Stimulated activated CD8-positive, alpha-beta memory T cell treated with anti-CD3 and anti-CD28 coated beads, Interleukin-12 subunit alpha, Interleukin-12 subunit beta, amount 100 ng/mL, for 4 hours (primary cell): ENCODE results near the gene ARFGAP3.

Experiments
- DNase-seq: peaks from one replicate; pipeline ENCODE4 v3.0.0-alpha.2; 2020; ENCODE audit warnings: low read depth

ARFGAP3 gene

DNA sequence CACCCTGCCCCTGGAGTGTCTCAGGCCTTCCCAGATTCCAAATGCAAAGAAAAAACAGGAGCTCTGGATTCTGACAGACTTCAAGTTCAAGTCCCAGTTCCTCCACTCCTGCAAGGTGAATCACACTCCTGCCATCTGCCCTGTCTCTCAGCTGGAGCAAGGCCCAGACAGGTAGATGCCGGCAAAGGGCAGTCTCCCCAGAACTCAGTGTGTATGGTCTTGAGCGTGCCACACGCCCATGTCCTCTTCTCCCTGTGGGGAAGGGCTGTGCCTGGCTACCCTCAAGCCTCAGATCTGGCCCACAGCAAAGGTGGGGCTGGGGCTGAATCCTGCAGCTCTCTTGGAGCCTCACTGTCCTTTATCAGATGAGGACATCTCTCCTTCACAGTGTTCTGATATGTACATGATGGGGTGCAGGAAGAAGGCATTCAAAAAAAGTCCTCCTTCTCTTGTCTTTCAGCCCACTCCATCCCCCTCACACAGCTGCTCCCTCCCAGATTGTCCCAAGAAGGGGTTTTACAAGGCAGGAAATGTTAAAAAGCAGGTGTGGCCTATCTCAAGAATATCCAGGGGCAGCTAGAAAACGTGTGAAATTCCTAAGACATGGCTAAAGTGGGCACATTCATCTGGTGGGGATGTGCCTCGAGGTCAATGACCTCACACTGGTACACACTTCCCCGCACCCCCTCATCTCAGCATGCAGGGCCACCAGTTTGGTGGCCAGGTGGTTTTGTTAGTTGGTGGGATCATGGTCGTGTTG is 27.7 kb upstream of the ARFGAP3 start:
- no peak for DNase-seq

DNA sequence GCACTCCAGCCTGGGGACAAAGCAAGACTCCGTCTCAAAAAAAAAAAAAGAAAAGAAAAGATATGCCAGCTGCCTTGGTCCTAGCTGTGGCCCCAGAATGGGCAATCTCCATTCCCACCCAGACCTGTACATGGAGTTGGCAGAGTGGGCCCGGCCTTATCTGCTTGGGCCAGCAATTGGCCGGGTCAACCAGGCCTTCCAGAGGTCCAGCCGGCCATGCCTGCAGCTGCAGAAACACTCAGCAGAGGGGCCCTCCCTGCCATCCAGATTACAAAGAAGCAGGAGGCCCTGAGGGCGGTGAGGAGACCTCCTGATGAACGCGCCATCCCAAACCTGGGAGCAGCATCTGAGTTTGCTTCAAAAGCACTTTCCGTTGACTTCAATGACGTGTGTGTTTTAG is 26.9 kb upstream of the ARFGAP3 start:
- no peak for DNase-seq

DNA sequence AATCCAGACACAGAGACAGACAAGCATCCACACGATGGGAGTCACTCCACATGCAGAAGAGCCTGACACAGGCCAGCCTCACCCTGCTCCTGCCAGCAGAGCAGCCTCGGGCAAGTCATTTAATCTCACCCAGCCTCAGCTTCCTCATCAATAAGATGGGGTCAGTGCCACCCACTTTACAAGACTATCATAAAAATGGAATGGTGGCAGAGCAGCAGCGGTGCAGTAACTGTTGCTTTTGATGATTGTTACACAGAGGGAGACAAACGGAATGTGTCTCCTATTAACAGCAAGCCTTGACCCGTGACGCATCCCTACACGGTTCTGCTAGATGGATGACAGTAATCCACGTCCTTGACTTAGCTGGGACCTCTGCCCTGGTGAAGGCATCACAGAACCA is 26.0 kb upstream of the ARFGAP3 start:
- DNase-seq = no peak

DNA sequence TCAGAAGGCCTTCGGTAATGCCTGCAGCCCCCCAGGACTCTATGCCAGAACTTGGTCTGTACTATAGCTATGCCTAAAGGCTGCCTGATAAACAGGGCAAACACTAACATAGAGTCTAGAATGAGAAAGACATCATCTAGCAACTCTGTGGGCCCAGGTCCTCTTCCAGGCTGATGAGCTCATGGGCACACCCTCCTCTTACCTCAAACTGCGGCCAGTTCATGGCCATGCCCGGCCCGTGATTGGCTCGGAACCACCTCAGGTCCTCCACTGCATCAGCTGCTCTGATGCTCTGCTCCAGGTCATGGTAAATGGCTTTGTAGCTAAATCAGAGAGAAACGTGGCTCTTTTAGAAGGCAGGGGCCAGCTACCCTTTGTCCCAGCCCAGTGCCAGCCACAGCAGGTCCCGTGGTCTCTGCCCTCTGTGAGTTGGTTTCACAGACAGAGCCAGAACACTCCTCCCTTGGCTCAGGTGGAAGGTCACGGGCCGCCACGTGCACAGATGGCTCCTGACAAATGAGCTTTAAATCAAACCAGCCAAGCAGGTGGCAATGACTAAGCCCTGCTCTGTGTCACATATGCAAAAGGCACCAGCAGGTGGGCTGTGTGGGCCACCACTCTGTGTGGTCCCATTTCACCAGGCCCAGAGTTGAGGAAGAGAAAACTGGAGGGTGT is 25.0 kb upstream of the ARFGAP3 start:
- no peak for DNase-seq

DNA sequence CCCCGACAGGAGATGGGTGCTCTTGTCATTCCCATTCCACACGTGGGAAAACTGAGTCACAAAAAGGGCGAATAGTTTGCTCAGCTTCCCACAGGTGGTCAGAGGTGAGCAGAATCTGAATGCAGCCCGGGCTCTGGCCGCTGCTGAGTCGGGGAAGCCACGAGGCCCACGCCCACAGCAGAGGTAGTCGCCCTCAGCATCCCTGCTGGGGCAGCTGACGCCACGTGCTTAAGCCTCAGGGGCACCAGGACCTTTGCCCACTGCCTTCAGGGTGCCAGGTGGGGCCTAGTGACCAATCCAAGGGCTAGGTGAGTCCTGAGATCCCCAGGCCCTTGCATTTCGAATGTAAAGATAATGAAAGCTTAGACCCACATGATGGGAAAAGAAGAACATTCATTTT is 24.2 kb upstream of the ARFGAP3 start:
- DNase-seq = no peak

DNA sequence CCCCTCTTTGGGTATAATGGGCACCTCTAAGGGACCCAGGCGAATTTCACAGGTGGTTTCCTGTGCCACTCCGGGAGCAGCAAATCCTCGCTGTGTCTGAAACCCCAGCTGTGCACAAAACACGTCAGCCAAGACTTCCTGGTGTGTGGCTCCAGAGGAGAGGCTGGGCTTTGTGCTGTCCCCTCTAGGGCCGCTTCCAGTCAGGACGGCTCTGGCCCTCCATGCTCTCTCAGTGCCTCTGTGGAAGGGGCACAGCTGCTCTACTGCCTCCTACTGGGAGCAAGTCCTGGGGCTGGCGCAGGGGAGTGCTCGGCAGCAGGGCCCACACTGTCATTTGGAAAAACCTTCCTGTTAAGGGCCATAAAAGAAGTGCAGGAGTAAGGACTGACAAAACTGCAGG is 23.7 kb upstream of the ARFGAP3 start:
- no peak for DNase-seq

DNA sequence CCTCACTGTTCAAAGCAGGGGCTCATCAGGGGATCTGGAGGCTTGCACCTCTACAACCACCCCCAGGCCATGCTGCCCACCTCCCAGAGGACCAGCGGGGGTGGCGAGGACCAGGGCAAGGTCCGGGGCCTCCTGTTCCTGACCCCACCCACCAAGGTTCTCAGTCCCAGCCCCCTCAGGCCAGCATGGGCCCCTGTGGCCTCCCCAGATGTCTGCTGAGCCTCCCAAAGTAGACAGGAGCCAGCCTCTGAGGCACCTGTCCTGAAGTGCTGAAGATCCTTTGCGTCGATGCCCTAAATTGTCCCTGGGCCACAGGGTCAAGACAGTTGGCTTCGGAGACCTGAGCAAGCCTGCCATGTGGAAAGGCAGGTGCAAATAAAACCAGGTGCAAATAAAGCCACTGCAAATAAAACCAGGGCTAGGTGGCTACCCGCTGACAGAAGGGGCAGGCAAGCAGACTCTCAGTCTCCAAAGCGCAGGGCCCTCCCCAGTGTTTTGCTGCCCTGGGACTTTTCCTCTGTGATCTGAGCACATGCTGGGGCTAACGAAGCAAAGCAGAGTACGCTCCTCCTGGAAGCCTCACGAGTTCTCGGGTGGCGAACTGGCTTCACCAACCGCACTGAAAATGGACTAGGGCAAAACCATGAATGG is 22.4 kb upstream of the ARFGAP3 start:
- DNase-seq = no peak

DNA sequence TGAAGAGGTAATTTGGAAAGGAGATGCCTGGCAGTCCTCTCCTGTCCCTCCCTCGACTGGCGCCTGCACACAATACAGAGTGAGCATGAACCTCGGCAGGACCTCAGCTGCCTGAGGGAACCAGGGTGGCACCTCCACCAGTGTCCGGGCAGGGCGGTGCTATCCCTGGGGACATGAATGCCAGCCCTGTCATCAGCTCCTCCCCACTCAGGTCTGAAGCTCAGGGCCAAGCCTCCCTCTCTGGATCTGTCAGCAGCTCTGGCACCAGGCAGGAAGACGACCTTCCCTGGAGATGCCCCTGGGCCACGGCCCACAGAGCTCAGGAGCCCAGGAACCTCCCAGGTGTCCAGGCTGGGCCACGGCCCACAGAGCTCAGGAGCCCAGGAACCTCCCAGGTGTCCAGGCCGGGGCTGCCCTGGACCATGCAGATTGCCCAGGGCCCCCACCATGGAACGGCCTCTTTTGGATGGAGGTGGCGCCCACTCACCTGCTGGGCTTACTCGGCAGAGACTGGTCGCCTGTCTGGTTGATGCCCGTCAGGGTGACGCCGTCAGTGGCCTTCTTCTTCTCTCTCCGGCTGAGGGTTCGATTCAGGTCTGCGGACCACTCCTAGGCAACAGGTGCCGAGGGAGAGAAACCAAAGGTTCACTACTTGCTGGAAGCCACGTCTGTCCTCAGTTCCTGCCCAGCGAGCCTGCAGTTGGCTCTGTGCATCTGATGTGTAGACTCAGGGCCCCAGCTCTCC is 21.7 kb upstream of the ARFGAP3 start:
- DNase-seq = no peak

DNA sequence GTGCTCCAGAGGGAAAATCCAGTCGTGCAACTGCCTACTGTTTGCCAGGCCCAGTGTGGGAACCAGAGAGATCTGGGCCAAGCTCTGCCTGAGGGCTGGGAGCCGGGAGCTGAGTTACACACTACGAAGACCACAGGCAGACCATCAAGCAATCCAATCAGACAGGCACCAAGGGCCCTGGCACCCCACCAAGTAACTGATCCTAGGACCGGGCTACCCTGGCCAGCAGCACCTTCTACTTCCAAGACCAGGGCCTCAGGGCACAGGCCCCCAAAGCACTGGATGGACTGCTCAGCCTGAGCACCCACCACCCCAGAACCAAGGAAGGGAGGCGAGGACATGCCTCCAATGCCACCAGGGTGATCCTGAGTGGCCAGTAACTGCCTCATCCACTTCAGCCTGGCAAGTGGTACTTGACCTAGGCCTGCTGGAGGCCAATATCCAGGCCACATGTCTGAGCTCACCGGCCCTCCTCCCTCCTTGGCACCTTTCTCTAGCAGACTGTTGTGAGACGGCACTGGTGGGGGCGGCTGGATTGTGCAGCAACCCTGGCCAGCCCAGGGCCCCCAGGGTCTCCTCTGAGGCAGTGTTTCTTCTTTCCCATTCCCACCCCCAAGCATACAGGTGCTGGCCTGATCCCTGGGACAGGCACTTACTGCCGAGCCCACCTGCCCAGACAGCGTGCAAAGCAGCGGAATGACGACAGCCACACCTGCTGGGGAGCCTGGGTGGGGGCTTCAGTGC is 20.7 kb upstream of the ARFGAP3 start:
- DNase-seq = no peak

DNA sequence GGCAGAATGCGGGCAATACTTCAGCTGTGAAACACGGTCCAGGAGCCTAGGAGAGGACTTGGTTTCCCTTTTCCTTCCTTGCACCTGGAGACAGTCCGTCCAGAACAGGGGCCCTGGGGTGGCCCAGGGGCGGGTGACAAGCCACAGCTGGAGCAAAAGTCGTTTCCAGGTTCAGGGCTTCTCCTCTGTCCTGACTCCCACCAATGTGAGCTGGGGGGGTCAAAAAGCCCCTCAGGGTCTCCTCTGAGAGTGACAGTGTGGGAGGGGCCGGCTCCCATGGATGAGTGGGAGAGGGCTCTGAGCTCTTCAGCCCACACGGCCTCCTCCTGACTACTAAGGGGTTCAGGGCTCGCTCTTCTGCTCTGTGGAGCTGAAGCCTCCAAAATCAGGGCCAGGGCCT is 20.1 kb upstream of the ARFGAP3 start:
- no peak for DNase-seq

DNA sequence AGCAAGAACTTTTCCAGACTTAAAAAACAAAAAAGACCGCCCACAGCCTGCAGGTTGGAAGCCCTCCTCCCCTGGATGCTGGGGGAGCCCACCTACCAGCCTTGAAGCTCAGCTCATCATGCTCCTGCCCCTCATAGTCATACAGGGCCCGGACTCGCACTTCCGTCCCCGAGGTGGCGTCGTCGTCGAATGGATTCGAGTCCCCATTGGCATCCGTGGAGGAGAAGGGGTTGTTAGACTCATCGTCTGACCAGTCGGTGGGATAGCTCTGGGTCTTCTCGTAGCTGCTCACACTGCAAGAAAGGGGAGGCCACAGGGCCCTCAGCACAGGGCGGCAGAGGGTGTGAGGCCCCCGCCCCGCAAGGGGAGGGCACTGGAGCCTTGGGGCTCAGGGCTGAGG is 19.0 kb upstream of the ARFGAP3 start:
- no peak for DNase-seq

DNA sequence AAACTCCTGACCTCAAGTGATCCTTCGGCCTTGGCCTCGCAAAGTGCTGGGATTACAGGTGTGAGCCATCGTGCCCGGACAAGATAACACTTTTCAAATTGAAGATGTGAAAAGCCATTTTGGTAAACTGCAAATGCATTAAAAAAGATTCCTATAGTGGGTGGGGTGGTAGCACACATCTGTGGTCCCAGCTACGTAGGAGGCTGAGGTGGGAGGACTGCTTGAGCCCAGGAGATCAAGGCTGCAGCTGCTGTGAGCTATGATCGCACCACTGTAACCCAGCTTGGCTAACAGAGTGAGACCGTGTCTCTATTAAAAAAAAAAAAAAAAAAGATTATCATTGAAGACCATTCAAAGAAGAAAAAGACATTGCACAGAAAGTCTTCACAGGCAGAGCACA is 16.9 kb upstream of the ARFGAP3 start:
- DNase-seq = no peak

DNA sequence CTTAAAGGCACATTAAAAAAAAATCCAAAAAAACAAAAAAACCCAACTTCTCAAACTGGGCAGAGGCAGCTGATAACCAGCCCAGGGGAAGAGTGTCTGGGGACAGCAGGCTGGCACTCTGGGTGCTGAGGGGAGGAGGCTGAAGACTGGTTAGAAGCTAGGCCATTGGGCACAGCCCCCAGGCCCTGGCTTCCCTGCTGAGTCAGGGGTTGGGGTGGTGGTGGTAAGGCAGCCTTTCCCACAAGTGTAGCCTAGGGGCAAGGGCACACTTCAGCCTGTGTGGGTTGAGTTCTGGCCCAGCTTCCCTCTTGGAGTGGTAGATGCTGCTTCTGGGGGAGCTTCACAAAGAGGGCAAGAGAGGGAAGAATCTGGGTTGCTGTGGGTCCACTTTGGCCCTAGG is 16.3 kb upstream of the ARFGAP3 start:
- DNase-seq = no peak

DNA sequence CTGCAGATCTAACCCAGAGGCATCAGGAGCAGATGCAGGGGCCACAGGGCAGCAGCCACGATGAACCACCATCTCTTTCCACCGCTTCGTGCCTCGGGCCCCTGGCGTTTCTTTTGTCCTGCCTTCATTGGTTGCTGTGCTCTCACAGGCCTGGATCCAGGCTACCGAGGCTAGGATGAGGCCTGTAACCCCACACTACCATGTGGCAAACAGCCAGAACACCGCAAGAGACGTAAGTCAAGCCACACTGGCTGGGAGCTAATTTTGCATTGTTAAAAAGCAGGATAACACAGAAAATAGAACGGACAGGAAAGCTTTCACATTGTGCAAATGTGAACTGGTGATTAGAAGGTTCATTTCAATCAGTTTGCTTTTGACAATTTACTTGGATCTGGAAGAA is 15.7 kb upstream of the ARFGAP3 start:
- DNase-seq = no peak

DNA sequence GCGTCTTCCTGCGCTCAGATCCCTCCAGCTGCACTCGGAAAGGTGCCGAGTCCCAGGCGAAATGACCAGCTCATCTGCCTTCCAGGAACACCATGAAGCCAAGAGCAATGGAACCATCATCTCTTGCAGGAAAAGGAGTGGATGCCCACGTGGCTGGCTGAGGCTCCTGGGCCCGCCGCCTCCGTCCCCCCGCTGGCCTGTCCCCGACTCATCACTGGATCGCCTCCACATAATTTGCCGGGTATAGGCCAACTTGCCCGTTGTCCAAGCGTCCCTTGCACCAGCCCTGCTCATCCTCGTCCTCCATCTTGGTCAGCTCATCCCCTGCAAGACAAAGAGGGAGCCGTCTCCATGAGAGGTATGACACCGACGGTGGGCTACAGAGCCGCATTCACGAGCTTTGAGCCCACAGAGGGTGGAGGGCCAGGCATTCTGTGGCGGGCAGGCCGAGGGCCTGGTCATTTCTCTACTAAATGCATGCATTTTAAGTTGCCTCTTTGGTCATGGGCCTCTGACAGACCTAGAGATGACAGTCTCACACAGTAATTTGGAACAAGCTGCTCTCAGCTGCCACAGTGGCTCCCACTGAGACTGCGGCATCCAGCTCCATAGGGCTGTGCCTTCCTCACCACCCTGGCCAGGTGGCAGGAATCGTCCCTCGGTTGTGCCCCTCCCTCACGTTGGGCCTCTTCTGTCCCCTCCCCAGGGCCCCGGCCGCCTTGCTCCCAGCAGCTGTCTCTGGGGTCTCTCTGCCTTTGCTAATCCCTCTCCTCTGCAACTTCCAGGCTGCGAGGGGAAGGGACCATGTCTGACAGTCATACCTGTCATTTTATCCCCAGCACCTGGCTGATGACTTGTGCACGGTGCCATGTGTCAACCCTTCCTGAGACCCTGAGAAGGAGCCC is 14.3 kb upstream of the ARFGAP3 start:
- DNase-seq = no peak

DNA sequence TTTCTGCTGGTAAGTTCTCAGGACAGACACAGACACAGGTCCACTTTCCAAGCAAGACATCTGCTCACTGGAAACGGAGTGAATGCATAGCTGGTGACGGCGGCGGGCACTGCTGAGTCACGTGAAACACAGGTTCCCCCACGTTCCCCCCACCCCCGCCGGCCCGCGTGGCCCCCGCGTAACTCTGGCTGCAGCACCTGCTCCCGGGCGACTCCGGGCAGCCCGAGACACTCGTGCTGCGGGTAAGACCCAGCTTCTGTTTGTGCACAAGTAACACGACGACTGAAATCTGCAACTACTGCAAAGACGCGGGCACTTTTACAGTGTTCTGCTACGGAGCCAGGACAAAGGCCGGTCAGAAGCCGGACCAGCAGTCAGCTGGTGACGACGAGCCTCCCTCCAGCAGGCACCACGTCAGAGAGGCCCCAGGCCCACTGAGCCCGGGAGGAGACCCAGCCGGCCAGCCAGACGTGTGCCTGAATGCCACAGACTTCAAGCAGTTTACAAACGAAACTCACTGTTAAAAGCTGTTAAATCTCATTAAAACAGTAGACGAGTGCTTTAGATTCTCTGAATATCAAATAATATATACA is 12.9 kb upstream of the ARFGAP3 start:
- no peak for DNase-seq

DNA sequence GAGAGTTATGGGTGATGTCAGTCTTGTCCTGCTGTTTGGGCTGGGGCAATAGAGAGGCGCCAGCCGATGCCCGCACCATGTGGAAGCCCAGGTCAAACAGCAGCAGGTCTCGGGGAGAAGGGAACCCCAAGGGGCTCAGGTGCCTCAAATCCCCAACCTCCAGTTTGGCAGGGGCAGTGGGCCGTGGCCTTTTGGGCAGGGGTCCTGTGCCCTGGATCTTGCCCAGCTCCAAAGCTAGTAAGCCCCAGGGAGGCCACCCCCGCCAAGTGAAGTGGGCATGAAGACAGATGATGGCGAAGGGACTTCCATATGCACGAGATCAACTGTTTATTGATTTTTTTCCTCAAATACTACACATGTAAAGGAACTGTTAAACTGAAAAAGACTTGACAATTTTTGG is 12.4 kb upstream of the ARFGAP3 start:
- no peak for DNase-seq

DNA sequence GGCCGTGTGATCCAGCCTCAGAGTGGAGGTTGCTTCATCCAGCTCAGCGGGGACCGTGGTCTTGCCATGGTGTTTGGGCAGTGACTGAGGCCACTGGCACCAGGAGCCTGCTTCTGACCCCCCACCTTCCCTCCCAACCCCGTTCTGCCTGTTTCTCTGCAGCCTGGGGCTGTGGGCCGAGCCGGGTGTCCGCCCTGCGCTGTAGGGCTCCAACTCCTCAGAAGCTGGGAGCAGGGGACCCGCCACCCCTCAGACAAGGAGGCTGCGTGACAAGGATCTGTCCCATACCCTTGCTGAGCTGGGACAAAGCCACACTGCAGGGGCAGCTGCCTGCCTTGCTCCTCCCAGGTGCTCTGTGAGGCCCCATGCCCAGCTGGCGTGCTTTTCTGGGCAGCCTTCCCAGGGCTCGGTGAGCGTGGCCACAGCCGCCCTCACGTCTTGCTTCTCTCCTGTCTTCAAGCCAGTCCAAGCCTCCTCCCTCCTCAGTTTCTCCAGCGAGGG is 11.7 kb upstream of the ARFGAP3 start:
- no peak for DNase-seq

DNA sequence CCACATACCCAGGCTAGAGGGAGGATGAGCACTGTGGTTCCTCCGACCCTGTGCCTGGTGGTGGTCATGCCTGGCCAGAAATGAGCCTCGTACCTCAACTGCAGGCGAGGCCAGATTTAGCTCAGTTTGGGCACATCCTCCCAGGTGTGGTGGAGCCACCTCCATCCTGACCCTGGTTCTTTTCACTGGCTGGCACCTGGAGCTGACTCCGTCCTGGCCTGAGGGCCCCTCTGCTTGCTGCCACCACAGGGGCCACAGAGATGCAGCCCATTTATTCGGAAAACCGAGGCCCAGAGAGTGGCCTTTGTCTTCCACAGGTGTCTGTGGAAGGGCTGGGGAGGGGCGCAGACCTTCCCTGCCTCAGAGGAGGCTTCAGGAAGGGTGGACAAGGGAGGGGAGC is 9.0 kb upstream of the ARFGAP3 start:
- no peak for DNase-seq

DNA sequence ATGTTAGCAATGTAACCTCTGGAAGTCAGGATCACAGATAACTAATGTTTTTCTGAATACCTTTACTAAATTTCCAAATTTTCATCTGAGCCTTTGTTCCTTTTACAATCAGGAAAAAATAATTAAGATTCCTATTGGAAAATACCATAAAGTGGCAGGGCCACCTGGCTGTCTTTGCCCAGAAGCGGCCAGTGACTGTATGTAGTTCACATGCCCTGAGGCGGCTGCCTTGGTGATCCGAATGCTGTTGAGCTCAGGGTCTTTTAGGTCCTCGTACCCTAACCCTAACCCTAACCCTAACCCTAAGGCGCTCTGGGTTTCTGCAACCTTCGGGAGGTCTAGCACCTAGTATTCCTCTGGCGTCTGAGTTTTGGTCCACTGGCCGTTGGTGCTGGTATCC is 8.5 kb upstream of the ARFGAP3 start:
- no peak for DNase-seq
